Stimulated activated CD4-positive, alpha-beta T cell treated with anti-CD3 and anti-CD28 coated beads, Interleukin-1b, Interleukin-23, amount 100 ng/mL, for 1 hour (primary cell): ENCODE measurements around the gene GABBR2.

Experiments
- DNase-seq, 2 donors: peaks; one replicate each; pipeline ENCODE4 v3.0.0-alpha.2; 2020; ENCODE audit warnings: low read depth in 2 of 2

Gene GABBR2

DNA sequence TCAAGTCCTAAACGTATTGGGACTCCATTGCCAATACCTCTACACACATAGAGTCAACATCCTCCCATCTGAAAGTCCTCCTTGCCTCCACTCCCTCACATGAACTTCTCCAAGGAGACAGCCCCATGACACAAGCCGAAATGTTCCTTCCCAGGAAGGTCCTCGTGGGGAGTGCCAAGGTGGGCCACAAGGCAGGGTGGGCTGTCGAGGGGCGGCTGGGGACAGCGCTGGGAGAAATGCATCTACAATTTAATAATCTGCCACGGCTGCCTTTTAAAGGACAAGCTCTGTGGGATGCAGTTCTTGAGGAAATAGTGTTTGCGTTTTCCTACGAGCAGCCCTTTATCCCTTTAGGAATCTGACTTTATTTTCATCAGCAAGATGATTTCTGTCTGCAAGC lies 138.7 kb downstream of the GABBR2 start:
- DNase-seq, result no peak

DNA sequence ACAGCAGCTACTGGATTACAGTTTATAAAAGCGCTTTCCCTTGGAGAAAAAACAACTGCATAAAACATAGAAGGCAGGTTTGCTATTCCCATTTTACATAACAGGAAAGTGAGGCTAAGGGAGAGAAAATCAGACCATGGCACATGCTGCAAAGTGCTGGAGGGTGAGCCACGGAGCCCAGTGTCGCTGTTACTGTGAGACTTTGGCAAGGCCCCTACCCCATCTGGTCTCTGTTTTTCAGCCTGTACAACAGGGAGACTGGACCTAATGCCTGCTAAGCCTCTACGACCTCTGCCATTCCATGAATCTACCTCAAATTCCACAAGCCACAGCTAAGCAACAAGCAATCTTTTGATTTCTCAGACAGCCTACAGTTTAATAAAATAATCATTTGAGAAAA lies 139.2 kb downstream of the GABBR2 start:
- no peak for DNase-seq

DNA sequence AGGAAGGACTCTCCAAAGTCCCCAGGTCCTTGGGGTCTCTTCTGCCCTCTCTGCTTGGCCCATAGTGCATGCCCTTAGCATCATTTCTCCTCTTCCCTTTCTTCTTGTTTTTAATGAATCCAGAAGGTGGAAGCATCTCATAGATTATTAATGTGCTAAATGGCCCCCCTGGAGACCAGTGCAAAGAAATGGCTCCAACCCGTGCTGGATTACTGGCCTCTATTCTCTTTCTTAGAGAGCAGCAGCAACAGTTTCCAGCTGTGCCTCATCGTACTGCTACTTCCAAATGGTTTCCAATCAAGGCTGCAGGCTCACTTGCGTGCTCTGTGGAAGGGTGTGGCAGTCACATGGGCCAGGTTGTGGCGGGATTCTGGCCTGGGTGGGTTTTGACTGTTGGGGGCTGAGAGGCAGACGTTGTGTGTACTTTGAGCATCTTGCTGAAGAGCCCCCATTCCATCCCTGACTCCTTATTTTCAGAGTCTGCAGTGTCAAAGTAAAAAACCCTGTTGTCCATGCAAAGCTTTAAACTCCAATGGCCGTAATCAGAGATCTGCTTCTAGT lies 139.7 kb downstream of the GABBR2 start:
- no peak for DNase-seq

DNA sequence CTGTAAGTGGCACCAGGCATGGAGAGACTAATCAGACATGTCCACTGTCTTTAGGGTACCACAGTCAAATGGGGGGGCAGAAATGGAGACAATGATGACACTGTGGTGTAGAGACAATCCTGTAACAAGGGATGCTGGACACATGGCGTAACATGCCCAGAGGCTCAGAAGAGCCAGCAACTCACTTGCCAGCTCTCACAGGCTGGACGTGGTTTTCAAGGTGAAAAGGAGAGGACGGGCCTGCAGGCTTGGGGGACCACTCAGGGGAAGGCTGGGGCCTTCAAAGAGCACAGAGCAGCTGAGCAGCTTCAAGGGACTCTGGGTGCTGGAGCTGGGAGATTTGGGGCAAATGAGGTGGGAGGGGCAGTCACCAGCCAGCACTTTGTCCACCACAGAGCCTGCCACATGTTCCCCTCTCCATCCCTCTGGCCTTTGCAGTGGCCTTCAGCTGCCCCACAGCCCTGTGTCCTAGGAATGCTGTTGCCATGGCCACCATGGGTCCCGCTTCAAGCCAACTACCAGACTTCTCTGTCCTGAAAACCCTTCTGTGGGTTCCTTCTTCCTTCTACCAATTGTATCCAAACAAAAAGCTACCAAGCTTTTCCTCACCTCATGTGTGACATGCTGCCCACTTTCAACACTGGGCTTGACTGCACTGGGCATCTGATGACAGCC lies 140.4 kb downstream of the GABBR2 start:
- DNase-seq, result no peak

DNA sequence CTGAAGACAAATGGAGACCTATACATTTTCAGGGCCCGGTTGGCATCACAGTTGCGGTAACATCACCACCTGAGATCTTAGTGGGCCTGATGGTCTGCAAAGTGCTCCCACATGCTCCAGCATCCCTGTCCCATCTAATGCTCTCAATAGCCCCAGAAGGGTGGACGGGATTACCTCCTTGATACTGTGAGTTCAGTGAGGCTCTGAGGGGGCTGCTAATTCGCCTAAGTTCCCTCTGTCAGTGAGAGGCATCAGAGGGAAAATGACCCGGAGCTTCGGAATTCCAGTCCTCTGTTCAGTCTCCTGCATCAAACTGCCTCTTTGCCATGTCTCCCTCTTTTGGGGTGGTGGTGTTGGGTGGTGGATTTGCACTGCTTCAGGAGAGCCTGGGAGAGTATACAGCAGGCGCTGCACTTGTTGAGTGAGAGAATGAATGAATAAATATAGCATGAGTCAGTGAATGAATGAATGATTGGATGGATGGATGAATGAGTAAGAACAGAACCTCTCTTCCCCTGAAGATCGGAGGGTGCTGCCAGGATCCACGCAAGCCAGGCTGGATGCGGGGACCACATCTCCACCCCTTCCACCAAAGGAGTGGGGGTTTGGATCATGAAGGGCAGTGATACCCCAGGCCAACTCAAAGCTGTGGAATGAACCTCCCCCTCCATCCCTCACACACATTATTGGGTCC lies 141.0 kb downstream of the GABBR2 start:
- no peak for DNase-seq

DNA sequence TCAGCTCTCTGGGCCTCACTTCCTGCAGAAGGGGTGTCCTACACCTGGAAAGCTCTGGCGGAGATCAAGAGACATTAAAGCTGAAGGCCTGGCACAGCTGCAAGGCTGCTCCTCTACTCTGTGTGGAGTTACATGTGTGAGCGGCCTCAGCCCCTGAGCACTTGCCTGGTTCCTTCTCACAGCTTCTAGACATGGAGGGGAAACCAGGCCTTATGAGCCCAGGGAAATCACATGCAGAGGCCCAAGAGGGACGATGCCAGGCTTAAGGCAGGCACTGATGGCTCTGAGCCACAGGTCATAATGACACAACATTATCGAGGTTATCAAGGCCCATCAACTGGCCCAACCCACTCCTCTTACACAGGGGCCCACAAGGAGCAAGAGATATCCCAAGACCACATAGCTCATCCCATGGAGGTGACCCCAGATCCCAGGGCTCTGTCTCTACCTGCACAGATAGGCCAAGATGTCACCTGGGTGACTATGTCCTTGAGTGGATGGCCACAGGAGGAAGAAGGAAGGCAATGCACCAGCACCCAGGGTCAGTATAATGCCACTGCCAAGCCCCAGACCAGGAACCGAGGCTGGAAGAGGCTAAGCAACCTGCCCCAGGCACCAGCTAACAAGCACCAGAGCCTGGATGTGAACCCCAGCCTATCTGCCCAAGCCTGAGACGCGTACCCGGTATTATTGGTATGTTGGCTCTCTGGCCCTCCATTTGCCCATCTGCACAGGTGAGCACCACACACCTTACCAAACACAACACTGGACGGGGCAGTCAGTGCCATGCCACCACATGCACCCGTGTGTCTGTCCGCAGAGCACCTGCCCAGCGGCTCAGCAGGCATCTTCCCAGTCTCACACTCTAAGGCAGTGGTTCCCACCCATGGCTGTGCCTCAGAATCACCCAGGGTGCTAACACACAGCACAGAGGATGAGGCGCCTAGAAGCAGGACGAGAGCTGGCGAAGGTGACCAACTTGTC lies 143.3 kb downstream of the GABBR2 start:
- DNase-seq, result no peak

DNA sequence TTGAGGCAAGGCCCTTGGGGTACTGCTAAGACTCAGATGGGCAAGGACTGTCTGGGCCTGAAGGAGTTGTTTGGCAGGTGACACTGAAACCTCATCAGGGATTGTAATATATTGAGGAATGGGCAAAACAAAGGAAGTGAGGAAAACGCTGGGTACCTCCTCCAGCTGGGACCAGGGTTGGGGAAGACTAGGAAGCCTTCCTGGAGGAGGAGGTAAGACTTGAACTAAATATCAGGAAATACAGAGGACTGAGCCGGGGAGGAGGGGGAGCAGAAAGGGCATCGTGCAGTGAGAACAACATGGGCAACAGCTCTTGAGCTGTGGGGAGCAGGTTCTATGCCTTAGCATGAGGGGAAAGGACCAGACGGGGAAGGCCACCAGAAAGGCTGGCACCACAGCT lies 144.0 kb downstream of the GABBR2 start:
- DNase-seq, result no peak

DNA sequence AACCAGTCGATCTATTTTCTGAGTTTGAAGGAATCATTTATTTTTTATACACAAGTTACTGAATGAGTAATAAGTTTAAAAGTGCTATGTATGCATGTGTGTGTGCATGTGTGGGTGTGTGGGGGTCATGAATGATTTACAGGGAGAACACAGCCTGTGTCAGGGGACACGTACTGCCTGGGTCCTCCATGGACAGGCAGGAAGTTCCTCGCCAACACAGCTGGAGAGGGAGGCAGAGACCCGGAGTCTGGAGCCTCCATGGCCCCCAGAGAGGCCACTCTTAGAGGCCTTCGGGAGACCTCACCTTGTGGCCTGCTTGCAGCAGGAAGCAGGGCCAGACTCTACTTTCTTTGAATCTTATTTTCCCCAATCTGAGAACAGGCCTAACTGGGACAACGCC lies 144.7 kb downstream of the GABBR2 start:
- no peak for DNase-seq

DNA sequence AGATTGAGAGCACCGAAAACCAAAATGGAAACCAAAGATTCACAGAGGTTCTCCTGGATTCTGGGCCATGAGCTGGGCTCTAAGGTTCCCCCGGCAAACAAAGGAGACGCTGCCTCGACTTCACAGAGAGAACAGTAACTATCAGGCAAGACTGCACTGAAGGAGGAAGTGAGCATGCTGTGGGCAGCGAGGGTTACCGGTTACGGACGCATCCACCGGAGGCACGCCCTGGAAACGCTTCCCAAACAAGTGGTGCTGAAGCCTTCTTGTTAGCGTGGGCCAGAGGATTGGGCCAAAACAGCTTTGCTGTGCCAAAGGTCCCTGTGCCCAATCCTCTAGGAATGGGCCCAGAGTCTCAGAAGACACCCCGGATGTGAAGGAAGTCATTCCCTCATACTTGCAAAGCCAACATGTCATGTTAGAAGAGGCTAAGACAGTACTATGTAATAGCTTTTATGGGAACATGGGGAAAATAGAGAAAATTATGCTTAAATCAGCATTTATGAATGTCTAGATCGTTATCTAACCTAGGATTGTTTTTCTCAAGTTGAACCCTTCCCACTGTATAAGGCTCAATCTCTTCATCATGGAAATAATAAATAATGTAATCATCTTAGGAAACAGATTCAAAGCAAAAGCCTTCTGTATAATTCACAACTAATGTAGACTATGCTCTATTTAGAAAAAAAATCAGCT lies 145.4 kb downstream of the GABBR2 start:
- DNase-seq, result no peak

DNA sequence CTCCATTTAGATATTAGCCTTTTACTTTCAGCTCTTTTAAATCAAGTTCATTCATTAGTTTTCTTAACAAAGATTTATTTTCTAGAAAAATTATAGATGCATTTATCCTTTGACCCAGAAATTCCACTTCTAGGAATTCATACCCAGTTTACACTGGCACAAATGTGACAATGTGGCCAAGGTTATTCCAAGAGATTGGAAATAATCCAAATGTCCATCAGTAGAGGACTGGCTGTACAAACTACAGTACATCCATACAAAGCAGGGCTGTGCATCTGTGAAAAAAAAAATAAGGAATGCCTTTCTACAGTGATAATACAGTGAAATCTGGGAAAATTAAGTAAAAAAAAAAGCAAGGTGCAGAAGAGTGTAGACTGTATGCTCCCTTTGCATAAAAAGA lies 149.2 kb downstream of the GABBR2 start:
- no peak for DNase-seq

DNA sequence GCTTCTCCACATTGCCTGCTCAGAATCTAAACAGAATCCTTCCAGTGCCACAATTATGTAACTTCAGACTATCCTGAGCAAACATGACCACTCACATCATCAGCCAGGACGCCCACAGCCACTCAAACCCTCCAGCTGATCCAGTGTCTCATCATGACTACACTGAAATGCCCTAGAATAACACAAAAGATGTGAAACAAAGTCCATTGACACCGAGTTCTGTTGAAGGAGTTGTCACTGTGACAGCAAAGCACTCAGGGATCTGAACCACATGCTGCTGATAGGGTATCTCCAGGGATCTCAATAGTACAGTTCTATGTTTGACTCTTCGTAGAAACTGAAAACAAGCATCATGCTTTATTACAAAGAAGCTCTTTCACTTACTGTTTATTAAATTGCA lies 150.2 kb downstream of the GABBR2 start:
- DNase-seq, result no peak

DNA sequence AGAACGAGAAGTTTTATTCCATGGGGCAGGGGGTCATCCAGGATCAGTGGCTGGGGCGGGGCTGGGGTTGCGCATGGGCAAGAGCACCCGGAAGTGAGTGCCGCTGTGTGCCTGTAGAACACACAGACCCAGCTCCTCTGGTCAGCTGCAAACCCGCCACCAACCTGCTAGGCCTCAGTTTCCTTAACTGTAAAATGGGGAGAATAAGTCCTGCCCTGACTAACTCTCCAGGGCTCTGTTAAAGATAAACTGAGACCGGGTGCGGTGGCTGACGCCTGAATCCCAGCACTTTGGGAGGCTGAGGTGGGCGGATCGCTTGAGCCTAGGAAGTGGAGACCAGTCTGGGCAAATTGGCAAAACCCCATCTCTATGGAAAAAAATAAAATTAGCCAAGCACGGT lies 152.2 kb downstream of the GABBR2 start:
- DNase-seq, result no peak

DNA sequence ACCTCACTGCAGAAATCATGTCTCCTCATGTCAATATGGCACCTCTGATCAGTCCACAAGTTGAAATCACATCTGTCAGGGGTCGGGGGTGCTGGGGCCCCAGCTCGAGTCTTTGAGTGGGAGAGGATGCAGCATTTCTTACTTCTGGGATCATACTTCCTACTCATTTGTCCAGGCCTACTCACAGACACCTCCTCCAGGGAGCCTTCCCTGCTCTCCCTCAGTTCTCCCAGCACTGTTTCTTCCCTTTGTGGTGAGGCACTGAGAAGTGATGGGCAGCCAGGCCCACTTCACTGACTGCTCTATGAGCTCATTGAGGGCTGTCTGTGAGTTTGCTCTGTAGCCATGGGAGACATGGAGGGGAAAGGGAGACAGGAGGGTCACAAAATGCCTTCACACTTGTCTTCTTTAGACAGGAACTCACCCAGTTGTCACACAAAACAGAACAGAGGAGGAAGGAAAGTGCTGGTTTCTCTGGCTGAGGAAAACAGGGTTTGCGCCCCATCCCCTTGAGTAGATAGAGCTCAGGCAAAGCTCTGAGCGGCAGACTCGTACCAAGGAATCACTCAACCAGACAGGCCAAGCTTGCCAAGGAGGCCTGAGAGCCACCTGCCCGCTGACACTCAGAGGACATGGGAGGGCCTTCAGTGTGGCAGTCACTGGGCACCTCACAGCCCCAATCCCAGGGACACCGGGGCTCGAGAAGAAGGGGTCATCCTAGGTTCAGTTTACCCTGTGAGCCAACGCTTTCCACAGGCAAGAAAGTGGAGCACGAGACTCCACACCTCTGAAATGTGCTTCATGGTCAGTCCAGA lies 152.9 kb downstream of the GABBR2 start:
- DNase-seq, result no peak

DNA sequence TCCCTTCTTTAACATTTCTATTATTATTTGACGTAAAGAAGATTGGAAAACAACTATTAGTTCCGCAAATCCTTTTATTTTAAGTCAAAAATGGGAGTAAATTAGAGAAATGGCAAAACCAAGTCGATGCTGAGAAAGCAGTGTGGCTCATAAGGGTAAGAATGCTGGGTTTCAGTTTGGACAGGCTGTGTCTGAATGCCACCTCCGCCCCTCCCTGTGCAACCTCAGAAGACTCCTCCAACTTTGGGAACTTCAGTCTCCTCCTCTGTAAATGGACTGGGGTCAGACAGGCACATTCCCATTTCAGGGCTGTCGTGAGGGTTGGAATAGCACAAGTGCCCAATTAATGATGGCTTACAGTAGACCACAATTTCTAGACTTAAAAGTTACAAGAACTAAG lies 154.0 kb downstream of the GABBR2 start:
- no peak for DNase-seq

DNA sequence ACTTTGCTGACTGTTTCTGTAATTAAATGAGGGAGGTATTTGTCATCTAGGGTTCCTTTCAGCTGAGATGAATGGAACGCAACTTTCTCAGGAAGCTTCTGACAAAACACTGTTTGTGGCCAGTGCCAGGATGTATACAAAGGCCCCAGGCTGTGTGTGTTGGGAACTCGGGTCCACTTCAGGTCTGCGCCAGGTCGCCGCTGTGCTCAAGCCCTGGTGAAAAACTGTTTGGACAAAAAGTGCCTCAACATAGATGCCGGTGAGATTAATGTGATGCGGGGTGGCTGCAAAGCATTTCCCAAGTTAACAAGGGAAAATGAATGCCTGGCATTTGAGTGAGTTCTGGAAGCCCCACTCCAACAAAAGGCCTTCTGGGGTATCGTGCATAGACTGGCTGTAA lies 156.4 kb downstream of the GABBR2 start:
- DNase-seq, result no peak

DNA sequence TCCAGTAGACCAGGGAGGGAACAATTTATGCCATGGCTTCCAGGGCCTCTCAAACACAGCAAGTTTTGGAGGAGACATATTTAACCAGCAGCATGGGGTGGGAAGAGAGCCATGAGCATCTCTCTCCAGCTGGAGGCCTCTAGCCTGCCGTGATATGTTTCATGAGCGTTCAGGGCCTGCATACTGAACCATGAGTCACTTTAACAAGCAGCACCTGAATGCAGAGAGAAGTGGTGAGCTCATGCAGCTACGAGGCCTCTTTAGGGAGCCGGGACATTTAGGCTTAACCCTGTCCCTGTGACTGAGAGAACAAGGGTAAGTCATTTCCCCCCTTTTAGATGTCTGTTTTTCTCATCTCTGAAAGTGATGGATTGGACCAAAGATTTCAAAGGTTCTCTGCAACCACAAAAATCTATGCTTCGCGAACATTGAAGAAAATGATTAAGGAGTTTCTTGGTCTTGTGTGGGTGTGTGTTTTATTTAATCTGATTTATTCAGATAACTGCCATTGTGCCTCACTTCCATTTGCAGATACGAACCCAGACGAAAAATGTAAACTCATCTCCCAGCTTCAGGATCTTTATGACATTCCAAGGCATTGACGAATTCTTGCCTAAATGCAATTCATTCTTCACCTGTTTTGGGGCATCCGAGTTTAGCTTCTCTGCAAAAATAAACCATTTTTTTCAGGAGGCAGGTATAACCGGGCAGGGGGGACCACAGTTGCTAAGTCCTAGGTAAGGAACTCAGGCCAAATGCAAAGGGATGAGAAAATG lies 157.0 kb downstream of the GABBR2 start:
- DNase-seq, result no peak

DNA sequence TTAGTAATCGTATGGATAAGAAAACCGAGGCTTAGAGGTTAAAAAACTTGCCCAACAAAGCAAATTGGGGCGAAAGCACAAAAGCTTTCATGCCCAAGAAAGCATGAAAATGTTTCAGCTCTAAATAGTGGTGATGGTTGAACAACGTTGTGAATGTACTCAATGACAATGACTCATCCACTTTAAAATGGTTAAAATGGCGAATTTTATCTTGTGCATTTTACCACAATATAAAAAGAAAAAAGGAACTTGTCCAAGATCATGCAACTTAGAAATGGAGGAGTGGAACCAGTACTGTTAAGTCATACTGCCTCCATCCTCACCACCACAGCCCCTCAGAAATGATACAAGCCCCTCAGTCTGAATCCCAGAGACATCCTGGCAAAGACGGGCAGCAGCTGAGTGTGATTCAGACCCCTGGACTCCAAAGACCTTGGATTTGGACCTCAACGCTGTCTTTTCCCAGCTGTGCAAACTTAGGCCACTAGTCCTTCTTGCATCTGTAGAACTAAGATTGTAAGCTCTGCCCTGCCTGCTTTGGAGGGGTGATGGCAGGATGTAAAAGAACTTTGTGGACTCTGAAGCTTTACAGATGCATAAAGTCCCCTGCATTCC lies 158.4 kb downstream of the GABBR2 start:
- DNase-seq, result no peak

DNA sequence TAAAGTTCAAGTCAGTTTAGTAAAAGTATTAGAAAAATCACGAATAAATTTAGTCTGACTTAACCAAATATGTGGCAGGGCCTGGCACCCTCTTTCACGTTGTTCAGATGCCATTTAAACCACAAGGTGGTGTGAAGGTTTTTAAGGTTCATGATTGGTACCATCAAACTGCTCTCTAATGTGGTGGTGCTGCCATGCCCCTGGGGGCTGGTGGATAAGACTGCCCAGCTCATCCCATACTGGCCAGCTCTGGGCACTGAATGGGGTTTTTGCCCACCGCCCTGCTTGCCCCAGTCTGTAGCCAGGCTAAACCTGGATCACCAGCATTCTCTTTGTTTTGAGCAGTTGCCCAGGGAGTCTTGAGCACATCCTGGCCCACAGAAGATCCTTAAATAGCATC lies 159.3 kb downstream of the GABBR2 start:
- DNase-seq, result no peak

DNA sequence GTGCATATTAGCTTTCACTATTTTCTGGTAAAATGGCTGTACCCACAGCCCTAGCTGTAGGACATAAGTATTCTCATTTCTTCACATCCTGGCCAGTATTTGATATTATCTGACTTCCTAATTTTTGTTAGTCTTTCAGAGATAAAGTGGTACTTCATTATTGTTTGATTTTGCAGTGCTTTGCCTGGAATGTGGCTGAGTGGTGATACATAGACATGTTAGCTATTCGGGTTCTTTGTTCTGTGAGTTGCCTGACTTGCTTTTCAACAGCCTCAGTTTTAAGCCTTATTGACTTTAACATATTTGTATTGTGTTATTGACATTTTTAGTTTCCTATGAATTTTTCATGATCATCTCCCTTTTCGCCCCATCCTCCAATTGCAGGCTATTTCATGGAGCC lies 161.1 kb downstream of the GABBR2 start:
- no peak for DNase-seq

DNA sequence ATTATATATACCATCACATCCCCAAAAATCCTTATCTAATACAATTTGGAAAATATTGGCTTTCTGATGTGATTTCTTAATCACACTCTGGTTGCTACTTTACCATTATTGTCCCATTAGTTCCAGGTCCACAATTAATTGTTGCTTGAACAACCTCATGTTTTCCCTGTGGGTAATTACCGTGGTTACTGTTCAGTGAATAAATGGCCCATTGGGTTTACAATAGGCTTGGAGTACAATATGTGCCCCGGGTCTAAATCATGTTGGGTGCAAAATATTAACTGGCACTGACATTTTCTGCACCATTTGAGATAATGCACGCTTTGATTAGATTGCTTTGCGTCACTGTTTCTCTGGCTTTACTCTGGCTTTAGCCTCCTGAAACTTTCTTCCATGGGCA lies 163.7 kb downstream of the GABBR2 start:
- no peak for DNase-seq
